ENCODE measurements around the gene ICA1. TPM values are rescaled to one million over a fixed set of nuclear protein-coding genes. Genes with fewer than 3 reads are reported as not detected.

ICA1 gene
- polyA plus RNA-seq, 3 donors: 3.2 to 7.0 (median 4.2) TPM

DNA sequence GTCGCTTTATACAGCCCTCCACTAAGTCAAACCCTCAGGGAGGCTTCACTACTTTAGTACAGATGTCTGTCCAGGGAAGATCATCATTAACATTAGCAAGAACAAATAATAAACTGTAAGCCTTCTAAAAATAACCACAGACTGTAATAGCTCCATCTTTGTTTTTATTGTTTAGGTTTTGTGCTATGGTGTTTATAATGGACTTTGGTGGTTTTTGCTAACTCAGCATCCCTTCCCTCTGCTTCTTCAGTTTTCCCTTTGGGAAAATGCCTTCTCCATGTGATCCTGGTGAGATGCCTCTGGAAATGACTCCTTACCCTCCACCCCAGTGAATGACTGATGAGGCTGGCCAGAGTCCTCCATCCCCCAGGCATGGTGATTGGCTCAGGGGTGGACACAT lies 131.3 kb downstream of the ICA1 start:
- Histone ChIP-seq H2AFZ (ENCODE audit: insufficient read depth, low read depth, low read length, poor library complexity, severe bottlenecking) (no peak overlapping the region), H3K79me2 (ENCODE audit: insufficient read depth, low read length) (no peaks in the 10 kb centered on the region), H3K4me2 (replicated peaks; ENCODE audit: extremely low read depth, low read length, poor library complexity, severe bottlenecking) (no peak overlapping the region), H3K36me3 (replicated peaks in 1 of 2; ENCODE audit: control insufficient read depth in 1 of 2, insufficient read depth in 2 of 2, low read length in 2 of 2) (no peaks in the 10 kb centered on the region), H3K4me1 (ENCODE audit: control insufficient read depth in 1 of 2, insufficient read depth in 2 of 2, low read length in 2 of 2) (peaks cover 13% of the 10 kb centered on the region in 2 donors), H3K4me3 (replicated peaks in 1 of 3; ENCODE audit: low read depth in 2 of 3, low read length in 3 of 3) (no peak overlapping the region), H4K20me1 (ENCODE audit: insufficient read depth, low read length) (no peaks in the 10 kb centered on the region), H3K9ac (ENCODE audit: insufficient read depth, low read length, poor library complexity, severe bottlenecking) (no peak overlapping the region), H3K27ac (ENCODE audit: low read depth in 1 of 2, low read length in 2 of 2) (no peak overlapping the region), H3K27me3 (ENCODE audit: control insufficient read depth in 2 of 2, insufficient read depth in 2 of 2, low read length in 2 of 2) (no peaks in the 10 kb centered on the region), H3K9me3 (replicated peaks in 1 of 2; ENCODE audit: control insufficient read depth in 1 of 2, insufficient read depth in 1 of 2, low read length in 2 of 2) (no peaks in the 10 kb centered on the region)
- peaks cover 23% of the 10 kb centered on the region for H3K4me1 Mint-ChIP-seq
- intact Hi-C loops (cut with micrococcal nuclease): no loop called here
- WGBS (ENCODE audit: insufficient coverage): 100% methylated on average over 1 of the region's 1 CpG
- no peak overlapping the region for H3K27ac Mint-ChIP-seq
- peaks cover 6 to 7% of the 10 kb centered on the region in 2 donors for H3K36me3 Mint-ChIP-seq
- TF ChIP-seq, protein P1, sequence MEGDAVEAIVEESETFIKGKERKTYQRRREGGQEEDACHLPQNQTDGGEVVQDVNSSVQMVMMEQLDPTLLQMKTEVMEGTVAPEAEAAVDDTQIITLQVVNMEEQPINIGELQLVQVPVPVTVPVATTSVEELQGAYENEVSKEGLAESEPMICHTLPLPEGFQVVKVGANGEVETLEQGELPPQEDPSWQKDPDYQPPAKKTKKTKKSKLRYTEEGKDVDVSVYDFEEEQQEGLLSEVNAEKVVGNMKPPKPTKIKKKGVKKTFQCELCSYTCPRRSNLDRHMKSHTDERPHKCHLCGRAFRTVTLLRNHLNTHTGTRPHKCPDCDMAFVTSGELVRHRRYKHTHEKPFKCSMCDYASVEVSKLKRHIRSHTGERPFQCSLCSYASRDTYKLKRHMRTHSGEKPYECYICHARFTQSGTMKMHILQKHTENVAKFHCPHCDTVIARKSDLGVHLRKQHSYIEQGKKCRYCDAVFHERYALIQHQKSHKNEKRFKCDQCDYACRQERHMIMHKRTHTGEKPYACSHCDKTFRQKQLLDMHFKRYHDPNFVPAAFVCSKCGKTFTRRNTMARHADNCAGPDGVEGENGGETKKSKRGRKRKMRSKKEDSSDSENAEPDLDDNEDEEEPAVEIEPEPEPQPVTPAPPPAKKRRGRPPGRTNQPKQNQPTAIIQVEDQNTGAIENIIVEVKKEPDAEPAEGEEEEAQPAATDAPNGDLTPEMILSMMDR (IDR thresholded peaks at IDR 0.05): no peak
- peaks cover 0 to 2% (median 0%) of the 10 kb centered on the region in 7 donors for H3K9me3 Mint-ChIP-seq
- H3K4me3 Mint-ChIP-seq: no peak overlapping the region
- peaks cover 0 to 2% (median 0%) of the 10 kb centered on the region in 3 donors for H3K27me3 Mint-ChIP-seq (ENCODE audit: low read depth in 3 of 3)
- no peak for DNase-seq

DNA sequence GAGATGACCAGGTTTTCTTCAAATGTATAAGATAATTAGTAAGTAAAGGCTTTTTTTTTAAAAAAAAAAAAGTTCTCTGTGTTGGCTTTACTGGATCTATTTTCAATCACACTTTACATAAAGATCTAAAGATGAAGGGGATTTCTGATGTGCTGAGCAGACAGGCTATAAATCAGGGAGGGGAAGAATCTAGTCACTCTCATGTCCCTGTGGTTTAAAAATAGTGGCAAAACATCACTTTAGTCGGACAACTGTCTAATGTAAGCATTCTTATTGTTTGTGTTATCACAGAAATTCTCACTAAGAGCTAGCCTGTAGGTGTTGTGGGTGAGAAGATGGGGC lies 132.7 kb downstream of the ICA1 start:
- Mint-ChIP-seq H3K27me3 (ENCODE audit: low read depth in 3 of 3) (peaks cover 0 to 3% (median 0%) of the 10 kb centered on the region in 3 donors), H3K9me3 (peaks cover 0 to 4% (median 1%) of the 10 kb centered on the region in 7 donors), H3K4me1 (peaks cover 30% of the 10 kb centered on the region), H3K36me3 (peaks cover 6% of the 10 kb centered on the region in 2 donors), H3K4me3 (no peak overlapping the region), H3K27ac (no peak overlapping the region)
- no peak overlapping the region for H2AFZ ChIP-seq (ENCODE audit: insufficient read depth, low read depth, low read length, poor library complexity, severe bottlenecking)
- H3K27me3 ChIP-seq (ENCODE audit: control insufficient read depth in 2 of 2, insufficient read depth in 2 of 2, low read length in 2 of 2): no peaks in the 10 kb centered on the region
- intact Hi-C loops (cut with micrococcal nuclease): no loop called here
- no peak for DNase-seq
- H3K36me3 ChIP-seq (replicated peaks in 1 of 2; ENCODE audit: control insufficient read depth in 1 of 2, insufficient read depth in 2 of 2, low read length in 2 of 2): no peaks in the 10 kb centered on the region
- WGBS (ENCODE audit: insufficient coverage): no CpG with 5 or more reads among the region's 1 CpG
- H3K27ac ChIP-seq (ENCODE audit: low read depth in 1 of 2, low read length in 2 of 2): no peak overlapping the region
- no peak overlapping the region for H3K4me3 ChIP-seq (replicated peaks in 1 of 3; ENCODE audit: low read depth in 2 of 3, low read length in 3 of 3)
- no peaks in the 10 kb centered on the region for H3K9me3 ChIP-seq (replicated peaks in 1 of 2; ENCODE audit: control insufficient read depth in 1 of 2, insufficient read depth in 1 of 2, low read length in 2 of 2)
- no peak overlapping the region for H3K4me2 ChIP-seq (replicated peaks; ENCODE audit: extremely low read depth, low read length, poor library complexity, severe bottlenecking)
- H4K20me1 ChIP-seq (ENCODE audit: insufficient read depth, low read length): no peaks in the 10 kb centered on the region
- no peaks in the 10 kb centered on the region for H3K79me2 ChIP-seq (ENCODE audit: insufficient read depth, low read length)
- TF ChIP-seq, protein P1 (IDR thresholded peaks at IDR 0.05): no peak
- peaks cover 19 to 20% of the 10 kb centered on the region in 2 donors for H3K4me1 ChIP-seq (ENCODE audit: control insufficient read depth in 1 of 2, insufficient read depth in 2 of 2, low read length in 2 of 2)
- H3K9ac ChIP-seq (ENCODE audit: insufficient read depth, low read length, poor library complexity, severe bottlenecking): no peak overlapping the region
